ENCODE results near the gene PLD4.

The PLD4 gene

DNA sequence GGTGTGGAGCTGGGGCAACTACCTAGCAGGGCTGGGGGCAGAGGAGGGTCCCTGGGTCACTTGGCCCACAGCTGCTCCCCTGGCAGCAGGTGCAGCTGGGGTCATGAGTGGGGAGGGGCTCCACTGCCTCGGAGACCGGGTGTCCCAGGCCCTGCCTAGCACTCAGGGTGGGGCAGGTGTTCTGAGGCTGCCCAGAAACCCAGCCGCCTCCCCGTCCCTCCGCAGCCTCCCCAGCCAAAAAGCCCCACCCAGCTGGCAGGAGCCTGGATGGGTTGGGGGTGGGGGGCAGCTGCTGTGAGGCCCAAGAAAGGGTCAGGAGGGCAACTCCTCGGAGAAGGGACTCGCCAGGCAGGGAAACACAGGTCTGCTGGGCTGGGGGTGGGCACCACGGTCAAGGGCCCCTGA lies 42.3 kb downstream of the PLD4 start:
- Histone ChIP-seq H3K9ac (ENCODE audit: low read length) (no peak overlapping the region), H3K27ac (ENCODE audit: low read depth, low read length) (no peak overlapping the region), H3K9me2 (replicated peaks; ENCODE audit: insufficient read depth, low read length) (no peaks in the 10 kb centered on the region), H3K27me3 (ENCODE audit: low read length) (no peaks in the 10 kb centered on the region), H2AFZ (ENCODE audit: low read depth, low read length, severe bottlenecking) (no peak overlapping the region), H3K9me3 (ENCODE audit: insufficient read depth, low read length) (no peaks in the 10 kb centered on the region), H3K4me2 (ENCODE audit: low read depth, low read length, poor library complexity, severe bottlenecking) (no peak overlapping the region), H3K36me3 (ENCODE audit: low read length) (no peaks in the 10 kb centered on the region), H3K4me3 (ENCODE audit: insufficient read depth, low read length, poor library complexity, severe bottlenecking) (no peak overlapping the region), H3K79me2 (ENCODE audit: insufficient read depth, low read length) (no peaks in the 10 kb centered on the region), H3F3A (ENCODE audit: insufficient read depth) (no peaks in the 10 kb centered on the region), H4K20me1 (ENCODE audit: low read depth, low read length) (no peaks in the 10 kb centered on the region)
- TF ChIP-seq, protein P1, sequence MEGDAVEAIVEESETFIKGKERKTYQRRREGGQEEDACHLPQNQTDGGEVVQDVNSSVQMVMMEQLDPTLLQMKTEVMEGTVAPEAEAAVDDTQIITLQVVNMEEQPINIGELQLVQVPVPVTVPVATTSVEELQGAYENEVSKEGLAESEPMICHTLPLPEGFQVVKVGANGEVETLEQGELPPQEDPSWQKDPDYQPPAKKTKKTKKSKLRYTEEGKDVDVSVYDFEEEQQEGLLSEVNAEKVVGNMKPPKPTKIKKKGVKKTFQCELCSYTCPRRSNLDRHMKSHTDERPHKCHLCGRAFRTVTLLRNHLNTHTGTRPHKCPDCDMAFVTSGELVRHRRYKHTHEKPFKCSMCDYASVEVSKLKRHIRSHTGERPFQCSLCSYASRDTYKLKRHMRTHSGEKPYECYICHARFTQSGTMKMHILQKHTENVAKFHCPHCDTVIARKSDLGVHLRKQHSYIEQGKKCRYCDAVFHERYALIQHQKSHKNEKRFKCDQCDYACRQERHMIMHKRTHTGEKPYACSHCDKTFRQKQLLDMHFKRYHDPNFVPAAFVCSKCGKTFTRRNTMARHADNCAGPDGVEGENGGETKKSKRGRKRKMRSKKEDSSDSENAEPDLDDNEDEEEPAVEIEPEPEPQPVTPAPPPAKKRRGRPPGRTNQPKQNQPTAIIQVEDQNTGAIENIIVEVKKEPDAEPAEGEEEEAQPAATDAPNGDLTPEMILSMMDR (IDR thresholded peaks at IDR 0.05; ENCODE audit: insufficient read depth, low read length, poor library complexity, severe bottlenecking): no peak

DNA sequence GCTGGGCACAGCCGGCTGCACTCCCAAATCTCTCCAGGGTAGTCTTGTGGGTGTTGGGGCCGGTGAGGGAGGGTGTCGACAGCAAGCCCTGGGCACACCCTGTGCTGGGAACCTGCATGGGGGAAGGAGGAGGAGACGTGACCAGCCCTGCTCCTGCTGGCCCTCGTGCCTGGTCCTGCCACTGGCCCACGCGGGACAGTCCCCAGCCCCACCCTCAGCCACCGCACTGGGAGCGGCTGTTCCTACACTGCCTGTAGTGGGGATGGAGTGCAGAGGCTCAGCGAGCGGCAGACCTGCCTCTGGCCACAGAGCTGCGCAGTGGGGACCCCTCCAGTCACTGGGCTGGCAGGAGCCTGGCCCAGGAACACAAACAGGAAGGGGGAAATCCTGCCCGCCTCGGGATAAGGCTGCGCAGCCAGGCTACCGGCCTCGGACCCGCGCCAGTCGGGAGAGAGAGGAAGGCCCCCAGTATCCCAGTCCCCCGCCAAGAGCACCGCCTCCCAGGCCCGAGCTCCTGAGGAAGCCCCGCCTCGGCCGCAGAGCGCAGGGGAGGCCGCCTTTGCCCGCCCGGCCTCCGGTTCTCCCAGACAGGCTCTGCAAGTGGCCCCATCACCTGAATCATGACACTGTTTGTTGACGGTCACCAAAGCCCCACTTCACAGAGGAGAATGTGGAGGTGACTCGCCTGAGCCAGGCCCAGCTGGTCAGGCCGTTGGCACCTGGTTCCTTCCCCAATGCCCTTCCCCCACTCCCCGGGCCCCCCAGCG lies 42.9 kb downstream of the PLD4 start:
- Histone ChIP-seq H3K36me3 (ENCODE audit: low read length) (no peaks in the 10 kb centered on the region), H3K9me3 (ENCODE audit: insufficient read depth, low read length) (no peaks in the 10 kb centered on the region), H3K4me2 (ENCODE audit: low read depth, low read length, poor library complexity, severe bottlenecking) (no peak overlapping the region), H3K27me3 (ENCODE audit: low read length) (no peaks in the 10 kb centered on the region), H3K9me2 (replicated peaks; ENCODE audit: insufficient read depth, low read length) (no peaks in the 10 kb centered on the region), H3K79me2 (ENCODE audit: insufficient read depth, low read length) (no peaks in the 10 kb centered on the region), H4K20me1 (ENCODE audit: low read depth, low read length) (no peaks in the 10 kb centered on the region), H3F3A (ENCODE audit: insufficient read depth) (no peaks in the 10 kb centered on the region), H3K4me3 (ENCODE audit: insufficient read depth, low read length, poor library complexity, severe bottlenecking) (no peak overlapping the region), H3K27ac (ENCODE audit: low read depth, low read length) (no peak overlapping the region), H2AFZ (ENCODE audit: low read depth, low read length, severe bottlenecking) (no peak overlapping the region), H3K9ac (ENCODE audit: low read length) (no peak overlapping the region)
- no peak for TF ChIP-seq EZH2phosphoT487 (conservative IDR thresholded peaks at IDR 0.05; ENCODE audit: low read length)

DNA sequence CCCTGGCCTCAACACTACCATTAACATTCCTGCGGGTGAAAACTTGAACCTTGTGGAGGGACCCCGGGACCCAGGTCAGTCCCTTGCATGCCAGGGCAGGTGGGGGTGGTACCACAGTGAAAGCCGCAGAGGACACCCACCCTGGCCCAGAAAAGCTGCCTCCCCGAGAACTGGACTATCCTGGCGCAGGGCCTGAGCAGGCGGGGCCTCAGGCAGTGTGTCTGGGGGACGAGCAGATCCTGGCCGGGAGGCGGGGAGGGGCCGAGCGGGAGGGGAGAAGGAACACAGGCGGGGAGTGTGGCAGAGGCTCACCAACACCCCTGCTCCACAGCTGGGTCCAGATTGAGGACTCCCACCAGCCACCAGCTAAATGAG lies 43.5 kb downstream of the PLD4 start:
- no peaks in the 10 kb centered on the region for H3K79me2 ChIP-seq (ENCODE audit: insufficient read depth, low read length)
- no peaks in the 10 kb centered on the region for H3K27me3 ChIP-seq (ENCODE audit: low read length)
- H3K9ac ChIP-seq (ENCODE audit: low read length): no peak overlapping the region
- no peaks in the 10 kb centered on the region for H3F3A ChIP-seq (ENCODE audit: insufficient read depth)
- H2AFZ ChIP-seq (ENCODE audit: low read depth, low read length, severe bottlenecking): no peak overlapping the region
- H3K9me2 ChIP-seq (replicated peaks; ENCODE audit: insufficient read depth, low read length): no peaks in the 10 kb centered on the region
- TF ChIP-seq, protein P1 (IDR thresholded peaks at IDR 0.05; ENCODE audit: insufficient read depth, low read length, poor library complexity, severe bottlenecking): no peak
- no peak for TF ChIP-seq EZH2phosphoT487 (conservative IDR thresholded peaks at IDR 0.05; ENCODE audit: low read length)
- H3K9me3 ChIP-seq (ENCODE audit: insufficient read depth, low read length): no peaks in the 10 kb centered on the region
- no peak overlapping the region for H3K27ac ChIP-seq (ENCODE audit: low read depth, low read length)
- H4K20me1 ChIP-seq (ENCODE audit: low read depth, low read length): no peaks in the 10 kb centered on the region
- H3K4me2 ChIP-seq (ENCODE audit: low read depth, low read length, poor library complexity, severe bottlenecking): no peak overlapping the region
- H3K36me3 ChIP-seq (ENCODE audit: low read length): no peaks in the 10 kb centered on the region
- H3K4me3 ChIP-seq (ENCODE audit: insufficient read depth, low read length, poor library complexity, severe bottlenecking): no peak overlapping the region

DNA sequence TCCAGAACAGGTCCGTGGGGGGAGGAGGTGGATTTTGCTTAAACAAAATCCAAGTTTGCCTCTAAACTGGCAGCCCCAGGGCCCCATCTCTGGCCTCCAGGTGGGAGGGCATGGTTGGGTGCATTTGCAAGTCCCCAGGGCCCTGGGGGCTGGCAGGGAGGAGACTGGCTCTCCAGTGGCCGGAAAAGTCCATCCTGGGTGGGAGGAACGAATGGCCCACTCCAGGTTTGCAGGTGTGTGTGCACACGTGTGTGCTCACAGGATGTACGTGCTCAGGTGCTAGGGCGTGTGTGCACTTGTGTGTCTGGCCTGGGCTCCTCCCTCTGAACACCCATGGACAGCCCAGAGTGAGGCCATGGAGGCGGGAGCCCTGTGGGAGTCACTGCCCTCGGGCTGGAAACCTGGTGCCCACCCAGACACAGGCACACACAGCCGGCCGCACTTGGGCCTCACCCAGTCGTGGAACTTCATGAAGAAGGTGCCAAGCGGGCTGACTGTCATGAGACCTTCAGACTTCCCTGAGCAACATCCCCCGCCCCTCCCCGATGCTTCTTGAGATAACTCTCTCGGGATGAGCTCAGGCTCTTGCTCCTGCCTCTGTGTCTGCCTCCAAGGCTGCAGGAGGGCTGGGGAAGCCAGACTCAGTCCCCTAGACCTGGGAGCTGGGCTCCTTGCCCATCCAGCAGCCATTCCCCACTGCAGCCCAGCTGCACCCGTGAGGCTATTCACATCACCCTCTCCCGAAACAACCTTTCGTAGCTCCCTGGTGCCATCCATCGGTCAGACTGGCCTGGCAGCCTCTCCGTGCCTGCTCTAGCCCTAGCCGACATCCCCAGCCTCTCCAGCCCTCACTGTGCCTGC lies 44.1 kb downstream of the PLD4 start:
- Histone ChIP-seq H3F3A (ENCODE audit: insufficient read depth) (no peaks in the 10 kb centered on the region), H3K9me3 (ENCODE audit: insufficient read depth, low read length) (no peaks in the 10 kb centered on the region), H3K27ac (ENCODE audit: low read depth, low read length) (no peak overlapping the region), H3K36me3 (ENCODE audit: low read length) (no peaks in the 10 kb centered on the region), H3K27me3 (ENCODE audit: low read length) (no peaks in the 10 kb centered on the region), H3K9ac (ENCODE audit: low read length) (no peak overlapping the region), H2AFZ (ENCODE audit: low read depth, low read length, severe bottlenecking) (no peak overlapping the region), H4K20me1 (ENCODE audit: low read depth, low read length) (no peaks in the 10 kb centered on the region), H3K79me2 (ENCODE audit: insufficient read depth, low read length) (no peaks in the 10 kb centered on the region), H3K9me2 (replicated peaks; ENCODE audit: insufficient read depth, low read length) (no peaks in the 10 kb centered on the region), H3K4me3 (ENCODE audit: insufficient read depth, low read length, poor library complexity, severe bottlenecking) (no peak overlapping the region), H3K4me2 (ENCODE audit: low read depth, low read length, poor library complexity, severe bottlenecking) (no peak overlapping the region)
- TF ChIP-seq, protein P1 (IDR thresholded peaks at IDR 0.05; ENCODE audit: insufficient read depth, low read length, poor library complexity, severe bottlenecking): no peak
- no peak for TF ChIP-seq EZH2phosphoT487 (conservative IDR thresholded peaks at IDR 0.05; ENCODE audit: low read length)
